Measurements from ENCODE around the gene WDR91.

WDR91 gene

GRCh38 chr7:135211179-135211945 lies at the start of gene WDR91:
Gene WDR91 (minus strand): TSS chr7:135211526. CDS start chr7:135211502, 24 bp downstream.
- H3K4me1 Mint-ChIP-seq (ENCODE audit: low read depth): peaks cover 27% of the 10 kb centered on the region
- peaks cover 6% of the 10 kb centered on the region for H3K36me3 Mint-ChIP-seq (ENCODE audit: low read depth)

DNA sequence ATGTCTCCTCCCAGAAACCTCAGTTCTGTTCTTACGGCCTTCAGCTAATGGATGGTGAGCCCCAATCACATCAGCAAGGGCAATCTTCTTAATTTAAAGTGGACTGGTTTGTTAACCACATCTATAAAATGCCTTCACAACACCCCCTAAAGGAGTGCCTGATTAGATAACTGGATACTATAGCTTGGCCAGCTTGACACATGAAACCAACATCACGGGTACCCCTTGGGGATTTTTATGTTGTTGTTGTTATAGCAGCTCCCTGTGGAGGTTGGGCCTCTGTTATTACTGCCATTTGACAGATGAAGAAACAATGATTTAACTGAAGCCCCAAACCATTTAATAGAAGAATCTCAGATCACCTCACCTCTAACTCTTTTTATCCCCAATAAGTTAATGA lies 49.1 kb upstream of the WDR91 start:
- Mint-ChIP-seq H3K4me3 (no peak overlapping the region), H3K9me3 (peaks cover 7% of the 10 kb centered on the region), H3K36me3 (ENCODE audit: low read depth) (no peaks in the 10 kb centered on the region), H3K27me3 (ENCODE audit: low read depth) (no peaks in the 10 kb centered on the region), H3K27ac (no peak overlapping the region), H3K4me1 (ENCODE audit: low read depth) (no peaks in the 10 kb centered on the region)

More at GRCh38 chr7:135211179-135211945, at the start of gene WDR91:
- no peaks in the 10 kb centered on the region for H3K9me3 Mint-ChIP-seq
- no peaks in the 10 kb centered on the region for H3K27me3 Mint-ChIP-seq (ENCODE audit: low read depth)
- peak within 1 kb of the TSS; percentile 94 for H3K4me3 Mint-ChIP-seq
- H3K27ac Mint-ChIP-seq: peak within 1 kb of the TSS; percentile 95

GRCh38 chr7:135259702-135260101 lies 48.4 kb upstream of the WDR91 start:
- H3K27me3 Mint-ChIP-seq (ENCODE audit: low read depth): no peaks in the 10 kb centered on the region
- no peaks in the 10 kb centered on the region for H3K4me1 Mint-ChIP-seq (ENCODE audit: low read depth)
- H3K4me3 Mint-ChIP-seq: no peak overlapping the region
- peaks cover 6% of the 10 kb centered on the region for H3K9me3 Mint-ChIP-seq
- no peaks in the 10 kb centered on the region for H3K36me3 Mint-ChIP-seq (ENCODE audit: low read depth)
- H3K27ac Mint-ChIP-seq: no peak overlapping the region

DNA sequence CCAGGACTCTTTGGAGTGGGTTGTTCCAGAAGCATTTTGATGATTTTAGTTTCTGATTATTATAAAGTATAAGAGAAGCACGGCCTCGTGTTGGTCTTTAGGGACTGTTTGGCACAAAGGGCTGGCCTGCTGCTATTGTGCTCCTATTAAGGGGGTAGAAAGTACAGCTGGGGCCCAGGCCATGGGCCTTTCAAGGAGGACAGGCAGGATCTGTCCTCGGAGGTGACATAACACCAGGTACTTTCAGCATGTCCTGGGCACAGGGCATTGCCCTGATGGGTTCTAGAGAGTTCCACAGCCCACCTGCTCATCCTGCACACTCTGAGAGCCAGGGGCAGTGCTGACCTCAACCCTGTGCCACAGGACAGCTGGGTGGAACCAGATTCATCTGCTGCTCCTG lies 47.3 kb upstream of the WDR91 start:
- no peak overlapping the region for H3K4me3 Mint-ChIP-seq
- no peaks in the 10 kb centered on the region for H3K27me3 Mint-ChIP-seq (ENCODE audit: low read depth)
- peaks cover 6% of the 10 kb centered on the region for H3K9me3 Mint-ChIP-seq
- H3K36me3 Mint-ChIP-seq (ENCODE audit: low read depth): no peaks in the 10 kb centered on the region
- H3K4me1 Mint-ChIP-seq (ENCODE audit: low read depth): no peaks in the 10 kb centered on the region
- no peak overlapping the region for H3K27ac Mint-ChIP-seq

- peaks cover 6% of the 10 kb centered on the region for H3K9me3 Mint-ChIP-seq
- no peaks in the 10 kb centered on the region for H3K36me3 Mint-ChIP-seq (ENCODE audit: low read depth)
- H3K27ac Mint-ChIP-seq: no peak overlapping the region
- H3K4me1 Mint-ChIP-seq (ENCODE audit: low read depth): no peaks in the 10 kb centered on the region
- H3K27me3 Mint-ChIP-seq (ENCODE audit: low read depth): no peaks in the 10 kb centered on the region
- no peak overlapping the region for H3K4me3 Mint-ChIP-seq
These were observed 46.5 kb upstream of the WDR91 start for GRCh38 chr7:135257790-135258189.

- Mint-ChIP-seq H3K9me3 (no peaks in the 10 kb centered on the region), H3K4me1 (ENCODE audit: low read depth) (peaks cover 4% of the 10 kb centered on the region), H3K27ac (no peak overlapping the region), H3K4me3 (no peak overlapping the region), H3K27me3 (ENCODE audit: low read depth) (no peaks in the 10 kb centered on the region), H3K36me3 (ENCODE audit: low read depth) (no peaks in the 10 kb centered on the region)
These were observed 42.8 kb upstream of the WDR91 start for GRCh38 chr7:135253851-135254771.

DNA sequence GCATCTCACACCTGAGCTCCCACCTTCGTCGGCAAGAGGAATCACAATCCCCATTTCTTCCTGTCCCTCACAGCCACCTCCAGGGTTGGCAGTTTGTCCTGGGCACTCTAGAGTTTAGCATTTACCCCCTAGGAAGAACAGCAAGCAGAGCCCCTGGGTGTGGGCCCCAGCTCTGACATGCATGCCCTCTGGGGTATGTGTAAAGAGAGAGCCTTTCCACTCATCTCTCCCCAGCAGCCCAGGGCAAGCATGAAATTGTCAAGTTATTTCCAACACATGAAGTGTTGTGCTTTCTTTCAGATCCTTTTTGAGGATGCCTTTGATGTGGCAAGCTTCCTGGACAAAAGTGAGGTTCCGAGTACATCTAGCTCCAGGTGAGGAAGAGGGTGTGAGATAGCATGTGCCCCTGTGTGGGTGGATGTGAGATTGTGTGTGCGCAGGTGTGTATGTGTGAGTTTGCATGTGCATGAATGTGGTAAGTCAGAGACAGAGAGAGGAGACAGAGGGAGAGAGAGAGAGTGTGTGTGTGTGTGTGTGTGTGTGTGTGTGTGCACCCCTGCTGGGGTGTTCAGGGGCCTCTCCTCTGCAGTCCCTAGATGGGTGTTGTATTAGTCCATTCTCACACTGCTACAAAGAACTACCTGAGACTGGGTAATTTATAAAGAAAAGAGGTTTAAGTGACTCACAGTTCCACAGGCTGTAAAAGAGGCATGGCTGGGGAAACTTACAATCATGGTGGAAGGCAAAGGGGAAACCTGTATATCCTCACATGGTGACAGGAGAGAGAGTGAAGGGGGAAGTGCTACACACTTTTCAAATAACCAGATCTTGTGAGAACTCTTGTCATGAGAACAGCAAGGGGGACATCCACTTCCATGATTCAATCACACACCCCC lies 40.4 kb upstream of the WDR91 start:
- H3K4me1 Mint-ChIP-seq (ENCODE audit: low read depth): peaks cover 4% of the 10 kb centered on the region
- H3K27ac Mint-ChIP-seq: no peak overlapping the region
- no peak overlapping the region for H3K4me3 Mint-ChIP-seq
- no peaks in the 10 kb centered on the region for H3K27me3 Mint-ChIP-seq (ENCODE audit: low read depth)
- no peaks in the 10 kb centered on the region for H3K36me3 Mint-ChIP-seq (ENCODE audit: low read depth)
- H3K9me3 Mint-ChIP-seq: no peaks in the 10 kb centered on the region

GRCh38 chr7:135248546-135248945 lies 37.2 kb upstream of the WDR91 start:
- peaks cover 3% of the 10 kb centered on the region for H3K27me3 Mint-ChIP-seq (ENCODE audit: low read depth)
- peaks cover 4% of the 10 kb centered on the region for H3K4me1 Mint-ChIP-seq (ENCODE audit: low read depth)
- H3K36me3 Mint-ChIP-seq (ENCODE audit: low read depth): no peaks in the 10 kb centered on the region
- H3K4me3 Mint-ChIP-seq: no peak overlapping the region
- H3K9me3 Mint-ChIP-seq: no peaks in the 10 kb centered on the region
- H3K27ac Mint-ChIP-seq: no peak overlapping the region

- no peak overlapping the region for H3K27ac Mint-ChIP-seq
- H3K27me3 Mint-ChIP-seq (ENCODE audit: low read depth): peaks cover 3% of the 10 kb centered on the region
These were observed 36.6 kb upstream of the WDR91 start for GRCh38 chr7:135247746-135248471.

GRCh38 chr7:135246191-135246825 lies 35.0 kb upstream of the WDR91 start:
- Mint-ChIP-seq H3K9me3 (no peaks in the 10 kb centered on the region), H3K27me3 (ENCODE audit: low read depth) (peaks cover 7% of the 10 kb centered on the region), H3K36me3 (ENCODE audit: low read depth) (no peaks in the 10 kb centered on the region)

More at GRCh38 chr7:135247746-135248471, 36.6 kb upstream of the WDR91 start:
- Mint-ChIP-seq H3K4me3 (no peak overlapping the region), H3K36me3 (ENCODE audit: low read depth) (no peaks in the 10 kb centered on the region), H3K9me3 (no peaks in the 10 kb centered on the region), H3K4me1 (ENCODE audit: low read depth) (peaks cover 4% of the 10 kb centered on the region)

DNA sequence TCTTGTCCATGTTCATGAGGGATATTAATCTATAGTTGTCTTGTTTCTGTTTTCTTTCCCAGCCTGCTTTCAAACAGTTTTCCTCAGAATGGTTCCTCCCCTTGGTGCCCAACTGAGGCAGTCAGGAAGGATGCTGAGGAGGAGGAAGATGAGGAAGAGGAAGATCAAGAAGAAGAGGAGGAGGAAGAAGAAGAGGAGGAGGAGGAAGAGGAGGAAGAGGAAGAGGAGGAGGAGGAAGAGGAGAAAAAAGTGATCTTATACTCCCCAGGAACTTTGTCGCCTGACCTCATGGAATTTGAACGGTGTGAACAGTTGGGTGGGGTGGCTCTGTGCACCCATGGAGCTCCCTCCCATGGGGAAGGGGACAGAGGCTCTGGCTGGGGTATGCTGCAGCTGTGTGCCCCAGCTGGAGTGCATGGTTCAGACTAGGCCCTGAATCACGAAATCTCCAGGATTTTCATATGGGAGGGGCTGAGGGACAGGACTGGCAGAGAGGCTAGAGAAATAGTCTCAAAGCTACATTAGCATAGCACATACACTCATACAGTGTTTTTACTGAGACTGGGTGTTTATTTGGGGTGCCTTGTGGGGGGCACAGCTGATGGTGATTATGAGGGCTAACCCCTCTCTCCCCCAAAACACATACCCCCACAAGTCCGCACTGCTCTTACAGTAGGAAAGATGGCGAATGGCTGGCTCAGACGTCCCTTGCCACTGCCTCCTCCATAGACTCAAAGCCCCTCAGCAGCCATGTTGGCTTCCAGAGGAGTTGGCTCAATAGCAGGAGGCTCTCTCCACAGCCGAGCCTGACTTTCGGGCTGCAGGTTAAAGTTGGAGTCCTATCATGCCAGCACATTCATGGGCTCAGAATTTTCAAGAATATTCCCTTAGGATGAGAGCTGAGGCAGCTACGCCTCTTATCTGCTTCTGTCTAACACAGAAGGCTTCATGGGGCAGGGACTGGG lies 34.2 kb upstream of the WDR91 start:
- Mint-ChIP-seq H3K27me3 (ENCODE audit: low read depth) (peaks cover 7% of the 10 kb centered on the region), H3K27ac (no peak overlapping the region), H3K4me3 (no peak overlapping the region), H3K36me3 (ENCODE audit: low read depth) (no peaks in the 10 kb centered on the region), H3K9me3 (no peaks in the 10 kb centered on the region), H3K4me1 (ENCODE audit: low read depth) (no peaks in the 10 kb centered on the region)

More at GRCh38 chr7:135246191-135246825, 35.0 kb upstream of the WDR91 start:
- Mint-ChIP-seq H3K4me3 (no peak overlapping the region), H3K27ac (no peak overlapping the region), H3K4me1 (ENCODE audit: low read depth) (no peaks in the 10 kb centered on the region)

GRCh38 chr7:135242096-135242684 lies 30.9 kb upstream of the WDR91 start:
- Mint-ChIP-seq H3K4me1 (ENCODE audit: low read depth) (no peaks in the 10 kb centered on the region), H3K36me3 (ENCODE audit: low read depth) (no peaks in the 10 kb centered on the region), H3K4me3 (no peak overlapping the region), H3K27me3 (ENCODE audit: low read depth) (peaks cover 7% of the 10 kb centered on the region), H3K27ac (no peak overlapping the region), H3K9me3 (no peaks in the 10 kb centered on the region)

All from T-helper 1 cell treated with Interleukin-12 subunit alpha and Interleukin-12 subunit beta and Interleukin-4 antibody, amounts not matched to agents 30 μg/mL and 1 μg/mL, for 36 hours (primary cell).